Stimulated activated CD4-positive, alpha-beta T cell treated with anti-CD3 and anti-CD28 coated beads, Interleukin-1b, Interleukin-23, amount 100 ng/mL, for 4 hours (primary cell): Measurements from ENCODE around the gene RAMP1.
A peak's percentile ranks its signal among the peaks of the same experiment; 100 is the strongest.
"Not testable (repeated sequence)": the region's sequence is repeated elsewhere in the genome, so short reads cannot be mapped to it uniquely, and the experiment has no call there.

Source experiments
- DNase-seq, 2 donors: peaks; one replicate each; pipeline ENCODE4 v3.0.0-alpha.2; 2020; ENCODE audit warnings: low read depth in 2 of 2

RAMP1 gene

GRCh38 chr2:237859533-237860272, at the start of gene RAMP1:
TSS of gene RAMP1 (plus strand) at chr2:237859623. CDS start at chr2:237859676, 53 bp downstream.
- DNase-seq: no peak

- DNase-seq: no peak
Measured at GRCh38 chr2:237815637-237816036, 43.8 kb upstream of the RAMP1 start.

- DNase-seq: no peak
Measured at GRCh38 chr2:237816531-237816930, 42.9 kb upstream of the RAMP1 start.

GRCh38 chr2:237818066-237818473, 41.4 kb upstream of the RAMP1 start:
- no peak for DNase-seq

- DNase-seq: no peak
Measured at GRCh38 chr2:237819231-237819630, 40.2 kb upstream of the RAMP1 start.

- DNase-seq: no peak
Measured at GRCh38 chr2:237820421-237820820, 39.0 kb upstream of the RAMP1 start.

GRCh38 chr2:237823544-237823943, 35.9 kb upstream of the RAMP1 start:
- DNase-seq: no peak

- DNase-seq: no peak
Measured at GRCh38 chr2:237824085-237824484, 35.3 kb upstream of the RAMP1 start.

- no peak for DNase-seq
Measured at GRCh38 chr2:237827421-237827987, 31.9 kb upstream of the RAMP1 start.

- DNase-seq: no peak
Measured at GRCh38 chr2:237830522-237830921, 28.9 kb upstream of the RAMP1 start.

- DNase-seq: no peak
Measured at GRCh38 chr2:237833546-237833945, 25.9 kb upstream of the RAMP1 start.

- DNase-seq: no peak
Measured at GRCh38 chr2:237835372-237835771, 24.1 kb upstream of the RAMP1 start.

GRCh38 chr2:237841051-237841450, 18.4 kb upstream of the RAMP1 start:
- DNase-seq: no peak

GRCh38 chr2:237848940-237849339, 10.5 kb upstream of the RAMP1 start:
- not testable (repeated sequence) for DNase-seq

GRCh38 chr2:237854295-237854694, 5.1 kb upstream of the RAMP1 start:
- DNase-seq: no peak

- no peak for DNase-seq
Measured at GRCh38 chr2:237857791-237858190, 1.6 kb upstream of the RAMP1 start.

GRCh38 chr2:237858294-237859081, 935 bp upstream of the RAMP1 start:
- peak; percentile 3 to 11 for DNase-seq

- DNase-seq: no peak
Measured at GRCh38 chr2:237859082-237859433, 365 bp upstream of the RAMP1 start.

- no peak for DNase-seq
Measured at GRCh38 chr2:237860273-237860935, 981 bp downstream of the RAMP1 start.

- no peak for DNase-seq
Measured at GRCh38 chr2:237861875-237862527, 2.6 kb downstream of the RAMP1 start.

- DNase-seq: no peak
Measured at GRCh38 chr2:237862528-237862895, 3.1 kb downstream of the RAMP1 start.

- DNase-seq: no peak
Measured at GRCh38 chr2:237863102-237863511, 3.7 kb downstream of the RAMP1 start.
